ENCODE measurements around the gene DCAF5.

Gene DCAF5

DNA sequence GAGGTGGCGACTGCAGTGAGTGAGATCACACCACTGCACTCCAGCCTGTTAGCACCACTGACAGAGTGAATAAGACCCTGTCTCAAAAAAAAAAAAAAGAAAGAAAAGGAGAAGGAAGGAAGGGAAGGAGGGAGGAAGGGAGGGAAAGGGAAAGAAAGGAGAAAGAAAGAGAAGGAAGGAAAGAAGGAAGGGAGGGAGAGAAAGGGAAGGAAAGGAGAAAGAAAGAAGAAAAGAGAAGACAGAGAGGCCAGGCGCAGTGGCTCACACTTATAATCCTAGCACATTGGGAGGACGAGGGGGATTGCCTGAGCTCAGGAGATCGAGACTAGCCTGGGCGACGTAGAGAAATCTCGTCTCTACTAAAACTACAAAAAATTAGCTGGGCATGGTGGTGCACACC, 13.2 kb downstream of the DCAF5 start:
- no peak for DNase-seq

DNA sequence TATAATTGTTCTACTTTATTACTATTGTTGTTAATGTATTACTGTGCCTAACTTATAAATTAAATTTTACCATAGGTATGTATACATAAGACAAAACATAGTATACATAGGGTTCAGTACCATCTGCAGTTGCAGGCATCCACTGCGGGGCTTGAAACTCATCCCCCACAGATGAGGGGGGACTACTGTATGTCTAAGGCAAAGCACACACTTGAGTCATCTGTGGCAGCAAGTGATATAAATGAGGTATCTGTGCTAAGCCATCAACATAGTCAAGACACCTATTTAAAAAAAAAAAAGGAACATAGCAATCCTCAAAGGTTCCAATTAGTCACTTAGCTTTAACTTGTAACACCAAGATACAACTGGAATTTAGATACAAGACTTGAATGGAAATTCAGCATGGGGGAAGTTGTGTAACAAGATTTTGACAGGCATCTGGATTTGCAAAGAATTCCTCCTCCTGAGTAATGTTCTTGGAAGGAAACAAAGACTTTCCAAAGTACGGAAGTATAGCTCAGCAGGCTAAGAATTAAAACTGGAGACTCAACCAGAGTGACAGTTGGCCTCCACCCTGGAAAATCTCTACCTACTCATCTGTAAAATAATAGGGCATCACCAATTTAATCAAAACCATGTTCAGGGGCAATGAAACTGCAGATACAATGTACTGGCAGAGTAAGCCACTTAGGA, 14.9 kb downstream of the DCAF5 start:
- DNase-seq = no peak

DNA sequence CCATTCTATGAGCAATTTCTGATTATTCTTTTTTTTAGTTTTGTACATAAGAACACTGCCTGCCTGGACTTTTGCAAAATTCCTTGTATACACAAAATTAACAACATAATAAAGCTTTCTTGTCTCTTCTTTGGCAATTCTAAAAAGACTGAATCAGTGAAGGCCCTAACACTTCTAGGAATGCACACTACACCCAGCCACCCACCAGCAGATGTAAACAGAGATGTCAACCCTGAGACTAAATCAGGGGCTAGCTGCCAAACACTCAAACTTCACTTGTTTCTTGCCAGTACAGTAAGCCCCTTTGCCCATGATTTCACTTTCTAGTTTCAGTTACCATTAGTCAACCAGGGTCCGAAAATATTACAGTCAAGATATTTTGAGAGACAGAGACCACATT, 15.5 kb downstream of the DCAF5 start:
- no peak for DNase-seq

DNA sequence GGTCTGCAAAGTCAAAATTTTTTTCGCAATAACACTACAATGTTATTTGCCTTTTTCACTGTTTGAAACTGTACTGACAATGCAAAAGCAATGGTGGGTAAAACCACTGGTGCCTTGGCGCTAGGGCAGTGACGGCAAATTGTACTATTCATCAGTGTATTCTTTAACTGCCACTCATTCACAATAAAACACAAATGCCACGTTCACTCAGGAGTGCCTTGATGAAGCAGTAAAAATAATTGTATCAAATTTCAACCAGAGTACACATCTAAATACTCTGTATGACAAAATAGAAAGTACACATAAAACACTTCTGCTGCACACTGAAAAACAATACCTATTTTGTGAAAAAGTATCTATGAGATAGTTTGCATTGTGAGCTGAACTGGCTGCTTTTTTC, 17.8 kb downstream of the DCAF5 start:
- peak in 1 of 2 experiments; percentile 5 for DNase-seq

DNA sequence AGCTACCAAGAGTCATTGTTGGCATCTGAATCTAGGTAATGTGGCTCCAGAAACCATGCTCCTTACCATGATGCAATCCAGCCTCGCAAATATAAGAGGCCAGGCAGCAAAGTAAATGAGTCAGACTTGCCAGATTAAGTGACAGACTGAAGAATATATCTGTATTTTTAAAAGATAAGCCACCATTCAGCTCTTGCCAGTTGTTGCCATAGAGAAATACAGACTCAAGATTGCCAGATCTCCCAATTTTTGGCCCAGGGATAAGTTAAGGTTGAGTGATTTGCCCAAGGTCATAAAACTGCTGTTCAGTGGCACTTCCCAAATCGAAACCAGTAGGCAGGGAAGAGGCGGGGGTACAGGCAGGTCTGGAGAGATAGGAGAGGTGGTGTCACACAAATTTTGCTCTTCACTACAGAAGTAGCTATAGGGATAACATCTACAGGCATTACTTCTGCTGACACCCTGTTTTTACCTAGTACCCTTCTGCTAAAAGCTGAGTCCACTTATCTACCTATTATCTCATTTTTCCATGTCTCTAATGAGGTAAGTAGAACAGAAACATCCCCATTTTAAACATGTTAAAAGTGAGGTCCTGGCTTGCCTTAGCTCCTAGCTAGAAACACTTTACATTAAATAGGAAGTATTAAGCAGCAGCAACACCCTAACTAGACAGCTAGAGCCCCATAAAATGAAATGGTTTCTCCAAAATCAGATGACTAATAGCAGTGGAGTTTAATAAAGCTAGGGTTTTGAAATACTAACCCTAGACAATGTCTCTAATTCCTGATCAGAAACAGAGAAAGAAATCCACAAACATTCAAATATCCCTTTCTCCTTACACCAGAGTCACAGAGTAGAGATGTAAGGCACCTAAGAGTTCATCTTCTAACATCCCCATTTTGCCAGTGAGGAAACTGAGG, 19.5 kb downstream of the DCAF5 start:
- DNase-seq = no peak

DNA sequence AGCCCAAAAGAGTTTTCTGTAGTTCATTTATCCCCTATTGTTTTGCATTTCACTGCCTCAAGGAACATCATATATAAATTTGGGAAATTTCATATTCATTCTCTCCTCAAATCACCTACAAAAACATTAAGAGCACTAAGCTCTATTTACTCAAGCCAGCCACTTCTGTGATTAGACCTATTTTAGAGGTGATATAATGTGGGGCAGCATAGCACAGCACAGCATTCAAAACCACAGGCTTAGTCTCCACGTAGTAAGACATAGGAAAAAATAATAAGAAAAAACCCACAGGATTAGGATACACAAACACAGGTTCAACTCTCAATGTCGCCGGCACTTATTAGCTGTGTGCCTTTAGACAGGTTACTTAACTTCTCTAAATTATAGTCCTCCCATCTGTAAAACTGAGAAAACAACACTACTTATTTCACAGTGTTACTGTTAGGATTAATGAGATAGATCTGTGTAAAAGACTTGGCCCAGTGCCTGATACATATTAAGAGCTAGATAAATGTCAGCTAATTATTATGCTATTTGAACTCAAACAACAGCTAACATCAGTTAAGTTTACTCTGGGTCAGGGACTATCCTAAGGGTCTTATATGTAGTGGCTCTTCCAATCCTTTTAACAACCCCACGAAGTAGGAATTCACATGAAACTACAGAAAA, 20.3 kb downstream of the DCAF5 start:
- no peak for DNase-seq

DNA sequence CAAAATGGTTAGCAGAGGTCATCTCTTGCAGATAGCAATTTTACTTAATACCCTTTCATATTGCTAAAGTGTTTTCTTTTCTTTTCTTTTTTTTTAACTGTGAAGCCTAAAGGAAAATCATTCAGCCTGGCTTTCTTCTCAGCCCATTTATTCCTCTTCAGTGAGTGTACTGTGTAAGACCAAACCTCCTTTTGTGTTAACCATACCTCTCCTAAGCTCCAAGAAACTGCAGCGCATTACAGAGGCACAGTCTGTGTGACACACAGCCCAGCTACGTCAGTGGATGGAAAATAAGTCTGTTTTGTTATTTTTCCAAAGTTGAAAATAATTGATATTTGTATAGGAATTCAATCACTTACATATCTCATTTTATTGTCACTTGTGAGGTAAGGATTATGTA, 21.7 kb downstream of the DCAF5 start:
- no peak for DNase-seq

DNA sequence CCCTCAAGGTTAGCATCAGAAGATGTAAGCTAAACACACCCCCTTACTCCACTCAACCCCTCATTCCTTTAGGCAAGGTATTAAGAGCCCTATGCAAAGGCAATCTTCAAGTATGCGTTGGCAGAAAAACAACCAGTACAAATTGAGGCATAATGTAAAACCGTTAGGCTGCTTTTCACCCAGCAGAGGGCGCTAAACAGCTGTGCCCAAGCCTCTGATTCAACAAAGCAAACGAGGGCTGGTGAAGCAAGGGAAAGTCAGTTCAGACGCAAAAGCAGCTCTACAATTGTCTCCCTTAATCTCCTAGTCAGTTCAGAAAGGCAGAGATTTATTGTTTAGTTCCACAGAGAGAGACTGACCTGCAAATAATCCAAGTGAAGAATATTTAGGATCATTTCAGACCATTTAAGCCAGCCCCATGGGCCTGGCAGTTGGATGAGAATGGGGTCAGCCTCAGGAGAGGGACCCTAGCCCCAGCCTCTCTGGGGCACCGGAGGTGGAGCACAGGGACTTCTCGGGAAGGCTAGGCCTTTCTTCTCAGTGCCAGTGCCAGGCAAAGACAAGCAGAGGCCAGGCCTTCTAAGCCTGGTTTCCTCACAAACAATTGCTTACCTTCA, 23.5 kb downstream of the DCAF5 start:
- peak; percentile 41 to 80 for DNase-seq

DNA sequence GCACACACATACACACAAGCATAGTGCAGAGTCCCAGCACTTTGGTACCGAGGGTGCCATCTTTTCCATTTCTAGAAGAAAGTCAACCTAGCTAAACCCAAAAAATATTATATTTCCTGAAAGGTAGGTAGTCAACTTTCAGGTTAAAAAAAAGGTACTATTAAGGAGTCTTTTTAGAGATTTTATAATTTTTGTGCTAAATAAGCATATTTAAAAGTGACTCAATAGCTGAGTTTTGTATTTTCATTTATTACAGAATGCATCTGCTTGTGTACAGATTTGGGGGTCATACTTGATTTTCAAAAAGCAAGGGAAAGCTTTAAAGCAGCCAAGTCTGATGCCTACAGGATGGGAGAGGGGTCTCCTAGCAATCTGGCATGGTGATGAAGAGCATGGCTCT, 34.6 kb downstream of the DCAF5 start:
- DNase-seq = no peak

DNA sequence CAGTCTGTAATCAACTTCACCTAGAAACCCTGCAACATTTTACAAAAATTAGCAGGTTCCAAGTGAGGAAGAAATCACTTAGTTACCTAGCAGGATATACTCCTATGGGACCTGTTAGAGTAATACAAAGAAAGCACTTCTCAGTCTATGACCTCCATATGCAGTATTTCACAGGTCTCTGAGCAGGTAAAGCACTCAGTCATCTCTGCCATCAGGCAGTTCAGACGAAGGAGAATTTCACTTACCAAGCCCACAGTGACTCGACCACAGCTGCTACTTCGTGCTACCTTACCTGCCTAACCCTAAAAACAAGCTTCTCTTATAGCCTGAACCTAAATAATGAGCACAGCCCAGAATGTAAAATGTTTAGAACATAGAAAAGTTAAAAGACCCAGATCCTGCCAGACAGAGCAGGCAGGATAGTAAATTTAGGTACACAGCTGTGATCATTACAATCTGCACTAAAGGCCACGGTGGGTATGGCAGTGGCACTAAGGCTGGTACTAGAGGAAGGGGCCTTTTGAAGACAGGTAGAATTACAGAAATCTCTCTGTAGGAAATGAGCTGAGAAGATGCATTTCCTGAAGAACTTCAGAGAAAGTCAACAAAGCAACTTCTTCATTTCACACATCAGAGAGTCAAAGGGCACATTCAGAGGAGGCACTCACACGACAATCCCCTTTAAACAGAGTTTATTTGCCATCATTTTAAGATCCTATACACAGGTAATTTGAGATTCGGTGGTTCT, 35.7 kb downstream of the DCAF5 start:
- no peak for DNase-seq

DNA sequence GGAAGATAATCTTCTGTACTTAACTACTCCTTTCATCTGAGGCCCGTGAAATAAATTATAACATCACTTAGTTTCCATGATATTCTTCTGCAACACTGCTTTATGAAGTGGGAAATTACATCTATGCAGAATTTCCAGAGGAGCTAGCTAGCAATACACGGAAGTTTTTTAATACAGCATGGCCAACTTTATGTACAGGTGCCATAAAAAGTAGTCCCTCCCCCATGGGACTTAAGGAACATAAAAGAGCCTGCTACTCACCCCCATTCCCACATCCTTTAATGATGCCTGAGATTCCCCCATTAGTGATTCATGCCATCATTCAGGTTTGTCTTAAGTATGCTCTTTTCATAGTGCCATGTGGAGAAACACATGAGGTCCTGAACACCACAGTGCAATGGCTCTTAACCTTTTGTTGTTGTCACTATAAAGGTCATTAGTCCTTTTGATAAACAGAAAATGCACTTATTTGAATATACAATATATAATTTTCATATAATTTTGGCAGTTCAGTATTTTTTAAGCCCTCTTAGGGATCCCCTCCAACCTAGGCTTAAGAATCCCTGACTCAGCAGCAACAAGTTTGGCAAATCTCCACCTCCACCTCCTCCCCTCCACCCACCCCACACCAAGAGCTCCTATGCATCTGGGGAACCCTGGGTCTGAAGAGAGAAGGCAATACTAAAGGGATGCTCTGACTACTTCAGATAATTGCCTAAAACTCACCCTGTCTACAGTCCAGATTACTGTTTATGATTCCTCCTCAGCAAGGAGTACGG, 37.3 kb downstream of the DCAF5 start:
- DNase-seq = no peak

DNA sequence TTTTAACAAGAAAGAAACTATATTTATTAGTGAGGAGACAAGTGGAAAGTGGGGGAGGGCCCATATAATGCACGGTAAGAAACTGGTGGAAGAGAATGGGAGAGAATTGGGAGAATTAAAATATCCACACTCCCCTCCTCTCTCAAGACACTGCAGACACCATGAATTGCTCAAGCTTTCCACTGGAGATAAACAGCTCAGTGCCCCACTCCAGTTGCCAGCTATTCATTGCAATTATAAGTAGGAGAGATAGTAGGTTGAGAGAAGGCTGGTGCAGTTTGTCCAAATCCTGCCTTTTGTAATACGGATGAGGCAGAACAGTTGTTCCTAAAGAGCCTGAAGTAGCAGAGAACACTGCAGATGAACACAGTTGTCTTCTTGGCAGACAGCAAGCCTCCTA, 38.2 kb downstream of the DCAF5 start:
- no peak for DNase-seq

DNA sequence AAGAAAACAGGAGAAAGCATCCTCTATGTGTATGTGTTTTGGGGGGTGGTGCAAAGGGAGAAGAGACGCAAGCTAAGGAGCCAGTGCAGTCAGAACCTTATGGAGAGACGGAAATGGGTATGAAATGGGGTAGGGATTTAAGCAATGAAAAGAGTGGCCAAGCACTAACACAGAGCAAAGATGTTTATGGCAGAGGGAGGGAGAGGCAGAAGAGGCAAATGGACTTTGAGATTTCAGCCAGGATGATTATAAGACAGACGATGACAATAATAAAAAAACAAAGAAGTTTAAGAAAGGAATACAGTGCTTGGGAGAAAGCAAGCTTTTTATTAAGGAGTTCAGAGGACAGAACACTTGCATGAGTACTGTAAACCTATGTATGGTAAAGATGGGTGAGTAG, 44.6 kb downstream of the DCAF5 start:
- no peak for DNase-seq

DNA sequence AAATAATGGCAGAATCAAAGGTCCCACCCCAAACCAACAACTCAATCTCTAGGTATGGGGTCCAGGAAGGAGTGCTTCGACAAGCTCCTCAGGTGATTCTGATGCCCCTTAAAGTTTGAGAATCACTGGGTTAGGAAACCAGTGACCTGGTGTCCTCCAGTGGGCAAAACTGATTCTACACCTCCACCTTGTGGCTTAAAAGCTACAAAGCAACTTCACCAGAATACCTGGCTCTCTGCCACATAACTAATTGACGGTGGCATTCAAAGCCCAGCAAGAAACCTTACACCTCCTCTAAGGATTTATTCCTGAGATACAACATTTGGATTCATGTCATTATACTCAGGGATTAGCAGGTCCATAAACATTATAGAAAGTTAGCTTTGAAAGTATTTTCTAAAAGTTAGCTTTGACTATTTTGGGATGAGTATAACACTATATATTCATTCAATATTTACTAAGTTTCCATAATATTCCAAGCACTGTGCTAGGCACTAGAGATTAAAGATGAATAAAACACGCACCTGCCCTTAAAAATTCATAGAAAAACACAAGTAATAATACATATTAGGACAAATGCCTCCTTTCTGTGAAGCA, 45.4 kb downstream of the DCAF5 start:
- peak; percentile 28 to 39 for DNase-seq

DNA sequence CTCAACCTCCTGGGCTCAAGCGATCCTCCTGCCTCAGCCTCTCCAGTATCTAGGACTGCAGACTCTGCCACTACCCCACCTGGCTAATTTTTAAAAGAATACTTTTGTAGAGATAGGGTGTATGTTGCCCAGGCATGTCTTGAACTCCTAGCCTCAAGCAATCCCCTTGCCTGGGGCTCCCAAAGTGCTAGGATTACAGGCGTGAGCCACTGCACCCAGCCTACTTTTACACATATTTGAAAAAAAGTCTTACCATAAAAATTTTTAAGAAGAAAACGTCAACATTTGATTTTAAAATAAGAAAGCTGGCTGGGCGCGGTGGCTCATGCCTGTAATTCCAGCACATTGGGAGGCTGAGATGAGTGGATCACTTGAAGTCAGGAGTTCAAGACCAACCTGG, 46.5 kb downstream of the DCAF5 start:
- no peak for DNase-seq

DNA sequence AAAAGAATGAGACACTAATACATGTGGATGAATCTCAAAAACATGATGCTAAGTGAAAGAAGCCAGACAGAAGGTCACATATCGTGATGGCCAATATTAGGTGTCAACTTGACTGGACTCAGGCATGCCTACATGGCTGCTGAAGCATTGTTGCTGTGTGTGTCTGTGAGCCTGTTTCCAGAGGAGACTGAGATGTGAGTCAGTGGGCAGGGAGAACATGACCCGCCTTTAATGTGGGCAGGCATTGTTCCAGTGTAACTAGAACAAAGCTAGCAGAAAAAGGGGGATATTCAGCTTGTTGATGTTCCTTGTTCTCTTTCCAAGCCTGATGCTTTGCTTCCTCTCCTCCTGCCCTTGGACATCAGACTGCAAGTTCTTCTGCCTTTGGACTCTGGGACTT, 47.6 kb downstream of the DCAF5 start:
- no peak for DNase-seq

DNA sequence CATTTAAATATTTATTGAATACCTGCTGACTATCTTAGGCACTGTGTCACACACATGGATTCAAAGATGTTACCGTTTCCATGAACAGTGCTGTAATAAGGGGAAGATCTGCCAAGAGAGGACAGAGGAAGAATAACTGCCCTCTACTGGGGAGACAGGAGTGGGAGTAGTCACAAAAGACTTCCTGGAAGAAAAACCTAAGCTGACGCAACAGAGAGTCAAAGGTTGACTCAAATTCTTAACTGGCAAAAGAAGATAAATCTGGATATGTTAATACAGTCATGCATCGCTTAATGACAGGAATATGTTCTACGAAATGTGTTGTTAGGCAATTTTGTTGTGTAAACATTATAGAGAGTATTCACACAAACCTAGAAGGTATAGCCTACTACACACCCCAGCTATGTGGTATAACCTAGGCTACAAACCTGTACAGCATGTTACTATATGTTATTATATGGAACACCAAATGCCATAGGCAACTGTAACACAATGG, 51.5 kb downstream of the DCAF5 start:
- DNase-seq = no peak

DNA sequence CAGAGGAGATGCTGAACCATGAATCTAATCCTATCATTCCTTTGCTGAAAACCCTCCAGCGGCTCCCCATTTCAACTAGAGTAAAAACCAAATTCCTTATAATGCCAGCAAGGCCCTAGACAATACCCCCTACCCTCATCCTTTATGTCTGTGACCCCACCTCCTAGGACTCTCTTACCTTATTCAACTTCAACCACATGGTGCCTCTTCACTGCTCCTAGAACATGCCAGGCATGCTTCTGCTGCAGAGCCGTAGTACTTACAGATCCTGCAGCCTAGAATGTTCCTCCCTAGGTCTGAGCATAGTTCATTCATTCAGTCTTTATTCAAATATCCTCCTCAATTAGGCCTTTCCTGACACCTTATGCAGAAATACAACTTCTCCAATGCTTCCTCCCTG, 54.9 kb downstream of the DCAF5 start:
- DNase-seq = no peak

DNA sequence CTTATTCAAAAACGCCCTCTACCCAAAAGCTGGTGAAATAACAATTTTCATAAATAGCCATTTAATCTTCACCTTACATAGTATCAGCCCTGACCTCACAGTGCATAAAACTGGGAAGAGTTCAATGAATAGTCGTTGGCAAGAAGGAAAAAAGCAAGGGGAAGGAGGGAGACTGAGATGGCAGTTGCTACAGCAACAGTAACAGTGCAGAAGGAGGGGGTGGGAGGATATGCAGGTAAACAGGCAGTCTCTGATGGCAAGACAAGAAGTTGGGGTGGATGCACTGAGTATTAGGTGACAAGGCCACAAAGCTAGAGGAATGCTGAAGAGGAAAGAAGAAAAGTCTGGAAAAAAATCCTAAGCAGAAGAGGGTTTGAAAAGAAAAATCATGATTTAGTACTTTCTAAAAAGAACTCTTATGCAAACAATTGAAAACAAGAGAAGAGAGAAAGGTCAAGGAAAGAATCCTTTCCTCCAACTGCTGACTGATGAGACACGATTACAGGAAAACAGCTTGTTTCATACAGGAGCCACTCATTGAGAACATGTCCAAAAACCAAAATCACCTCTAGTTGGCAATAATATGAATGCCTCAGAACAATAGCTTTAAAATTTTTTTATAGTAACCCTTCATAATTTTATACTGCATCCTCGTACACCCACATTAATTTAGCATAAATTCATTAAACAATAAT, 56.0 kb downstream of the DCAF5 start:
- no peak for DNase-seq

DNA sequence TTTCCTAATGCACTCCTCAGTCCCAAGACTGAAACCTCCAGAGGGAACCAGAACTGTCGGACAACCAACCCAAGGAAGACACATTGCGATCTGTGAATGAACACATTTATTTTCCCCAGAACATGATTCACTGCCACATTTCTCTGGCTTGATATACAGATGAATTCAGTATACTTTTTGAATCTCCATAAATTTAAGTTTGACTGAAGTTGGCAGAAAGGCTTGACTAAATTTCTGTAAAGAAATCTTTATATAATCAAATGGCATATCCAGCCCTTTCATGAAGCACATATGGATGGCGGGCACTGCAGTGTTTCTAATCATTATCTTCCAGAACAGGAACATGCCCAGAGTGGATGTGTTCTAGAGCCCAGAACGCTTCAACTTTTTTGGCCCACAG, 56.7 kb downstream of the DCAF5 start:
- no peak for DNase-seq

DNA sequence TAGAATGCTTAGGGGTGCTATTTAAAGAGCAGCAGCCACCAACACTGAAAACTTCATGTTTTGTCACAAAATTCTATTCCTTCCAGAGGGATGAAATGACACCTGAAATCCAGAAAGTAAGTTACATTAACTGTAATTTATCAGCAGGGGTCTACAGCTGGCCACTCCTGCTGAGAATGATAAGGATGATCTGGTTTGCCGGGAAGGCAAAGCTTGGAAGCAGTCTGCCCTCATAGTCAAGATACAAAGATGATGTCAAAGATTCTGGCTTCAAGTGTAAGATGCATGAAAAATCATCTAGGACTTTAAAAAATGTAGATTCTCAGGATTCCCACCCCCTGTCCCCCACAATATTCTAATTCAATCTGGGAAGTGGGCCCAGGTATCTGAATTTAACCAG, 58.4 kb downstream of the DCAF5 start:
- no peak for DNase-seq

Data from NCI-H187 (cell line).